ENCODE measurements around the gene WWC2. TPM values are rescaled to one million over a fixed set of nuclear protein-coding genes. Genes with fewer than 3 reads are reported as not detected.
A peak's percentile ranks its signal among the peaks of the same experiment; 100 is the strongest.
"Not testable (repeated sequence)": the region's sequence is repeated elsewhere in the genome, so short reads cannot be mapped to it uniquely, and the experiment has no call there.

The WWC2 gene
- total RNA-seq, 4 donors from 2014 or later = 4.5 to 10.7 (median 8.6) TPM

- Histone ChIP-seq H3K4me1 (no peaks in the 10 kb centered on the region), H3K36me3 (no peaks in the 10 kb centered on the region), H3K27ac (no peak overlapping the region), H3K9me3 (no peaks in the 10 kb centered on the region), H3K4me3 (no peak overlapping the region), H3K27me3 (no peaks in the 10 kb centered on the region)
- no peak for ATAC-seq
- intact Hi-C loops (cut with DNase I; ENCODE audit: low total_unique reads) = no loop called here
- no peak for DNase-seq
- in situ Hi-C loops (cut with MboI; ENCODE audit: low sequenced_read_pairs in 4 of 4) = no loop called here
- TF ChIP-seq POLR2A (IDR thresholded peaks at IDR 0.05) (no peak), CTCF (IDR thresholded peaks at IDR 0.05 in 4 of 5, conservative IDR thresholded peaks at IDR 0.05 in 1 of 5) (no peak)
Measured at GRCh38 chr4:183186813-183187212, 87.8 kb downstream of the WWC2 start.

- H3K4me3 ChIP-seq = no peak overlapping the region
- no peaks in the 10 kb centered on the region for H3K36me3 ChIP-seq
- H3K4me1 ChIP-seq = peaks cover 0 to 5% of the 10 kb centered on the region in 2 donors
- TF ChIP-seq POLR2A (IDR thresholded peaks at IDR 0.05) = no peak
- TF ChIP-seq CTCF (IDR thresholded peaks at IDR 0.05 in 4 of 5, conservative IDR thresholded peaks at IDR 0.05 in 1 of 5) = no peak
- intact Hi-C loops (cut with DNase I; ENCODE audit: low total_unique reads) = no loop called here
- in situ Hi-C loops (cut with MboI; ENCODE audit: low sequenced_read_pairs in 4 of 4) = no loop called here
- no peaks in the 10 kb centered on the region for H3K9me3 ChIP-seq
- no peak overlapping the region for H3K27ac ChIP-seq
- DNase-seq = no peak
- no peak for ATAC-seq
- no peaks in the 10 kb centered on the region for H3K27me3 ChIP-seq
Measured at GRCh38 chr4:183190900-183191527, 92.0 kb downstream of the WWC2 start.

GRCh38 chr4:183191630-183192029, 92.6 kb downstream of the WWC2 start:
- Histone ChIP-seq H3K27ac (no peak overlapping the region), H3K27me3 (no peaks in the 10 kb centered on the region), H3K36me3 (no peaks in the 10 kb centered on the region), H3K4me1 (peaks cover 0 to 5% of the 10 kb centered on the region in 2 donors), H3K9me3 (no peaks in the 10 kb centered on the region), H3K4me3 (no peak overlapping the region)
- ATAC-seq (no peak), DNase-seq (no peak)
- intact Hi-C loops (cut with DNase I; ENCODE audit: low total_unique reads) (no loop called here), in situ Hi-C loops (cut with MboI; ENCODE audit: low sequenced_read_pairs in 4 of 4) (no loop called here)
- TF ChIP-seq CTCF (IDR thresholded peaks at IDR 0.05 in 4 of 5, conservative IDR thresholded peaks at IDR 0.05 in 1 of 5) = no peak
- no peak for TF ChIP-seq POLR2A (IDR thresholded peaks at IDR 0.05)

GRCh38 chr4:183192571-183192970, 93.5 kb downstream of the WWC2 start:
- H3K9me3 ChIP-seq = no peaks in the 10 kb centered on the region
- ATAC-seq = no peak
- H3K27ac ChIP-seq = no peak overlapping the region
- no peak for DNase-seq
- intact Hi-C loops (cut with DNase I; ENCODE audit: low total_unique reads) (no loop called here), in situ Hi-C loops (cut with MboI; ENCODE audit: low sequenced_read_pairs in 4 of 4) (no loop called here)
- H3K27me3 ChIP-seq = no peaks in the 10 kb centered on the region
- H3K4me3 ChIP-seq = no peak overlapping the region
- no peaks in the 10 kb centered on the region for H3K36me3 ChIP-seq
- peaks cover 0 to 5% of the 10 kb centered on the region in 2 donors for H3K4me1 ChIP-seq
- TF ChIP-seq CTCF (IDR thresholded peaks at IDR 0.05 in 4 of 5, conservative IDR thresholded peaks at IDR 0.05 in 1 of 5) = no peak
- no peak for TF ChIP-seq POLR2A (IDR thresholded peaks at IDR 0.05)

- H3K27me3 ChIP-seq; H3K27ac ChIP-seq; in situ Hi-C loops (cut with MboI; ENCODE audit: low sequenced_read_pairs in 4 of 4); intact Hi-C loops (cut with DNase I; ENCODE audit: low total_unique reads); ATAC-seq; H3K36me3 ChIP-seq; H3K4me3 ChIP-seq; H3K4me1 ChIP-seq; H3K9me3 ChIP-seq: not testable (repeated sequence)
- peak in 1 of 2 donors; percentile 13 for DNase-seq
Measured at GRCh38 chr4:183193730-183194338, 94.8 kb downstream of the WWC2 start.

All from gastrocnemius medialis (tissue), 4 donors.